ENCODE data around the gene CAVIN3. TPM values are rescaled to one million over a fixed set of nuclear protein-coding genes. Genes with fewer than 3 reads are reported as not detected.
A peak's percentile ranks its signal among the peaks of the same experiment; 100 is the strongest.

The CAVIN3 gene
- total RNA-seq, 1 donor from 2014 or later, result 498 TPM

DNA sequence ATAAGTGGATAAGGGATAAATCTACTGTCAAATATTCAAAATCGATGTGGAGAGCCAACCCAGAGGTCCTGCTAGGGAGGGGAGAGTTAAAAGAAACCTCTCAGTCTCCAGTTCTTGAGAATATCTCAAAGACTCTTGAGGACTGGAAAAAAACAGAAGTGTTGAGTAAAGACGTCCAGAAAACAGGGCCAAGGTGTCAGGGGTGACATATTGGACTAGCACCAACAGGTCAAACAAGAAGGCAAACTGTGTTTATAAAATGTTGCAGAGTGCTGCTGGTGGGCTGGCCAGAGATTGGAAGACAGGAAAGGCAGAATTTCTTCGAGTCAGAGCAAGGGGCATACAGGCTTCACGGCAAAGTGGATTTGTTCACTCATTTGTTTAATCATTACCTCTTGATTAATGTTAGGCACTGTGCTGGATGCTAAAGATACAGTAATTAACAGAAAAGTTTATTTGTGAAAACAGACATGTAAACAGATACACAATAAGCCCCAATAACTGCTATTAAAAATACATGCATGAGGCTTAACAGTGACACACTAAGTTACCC, 36.3 kb upstream of the CAVIN3 start:
- H3K4me3 ChIP-seq (ENCODE audit: low read depth, low read length), result no peak overlapping the region
- DNase-seq (ENCODE audit: low read depth), result no peak
- TF ChIP-seq, protein P1, sequence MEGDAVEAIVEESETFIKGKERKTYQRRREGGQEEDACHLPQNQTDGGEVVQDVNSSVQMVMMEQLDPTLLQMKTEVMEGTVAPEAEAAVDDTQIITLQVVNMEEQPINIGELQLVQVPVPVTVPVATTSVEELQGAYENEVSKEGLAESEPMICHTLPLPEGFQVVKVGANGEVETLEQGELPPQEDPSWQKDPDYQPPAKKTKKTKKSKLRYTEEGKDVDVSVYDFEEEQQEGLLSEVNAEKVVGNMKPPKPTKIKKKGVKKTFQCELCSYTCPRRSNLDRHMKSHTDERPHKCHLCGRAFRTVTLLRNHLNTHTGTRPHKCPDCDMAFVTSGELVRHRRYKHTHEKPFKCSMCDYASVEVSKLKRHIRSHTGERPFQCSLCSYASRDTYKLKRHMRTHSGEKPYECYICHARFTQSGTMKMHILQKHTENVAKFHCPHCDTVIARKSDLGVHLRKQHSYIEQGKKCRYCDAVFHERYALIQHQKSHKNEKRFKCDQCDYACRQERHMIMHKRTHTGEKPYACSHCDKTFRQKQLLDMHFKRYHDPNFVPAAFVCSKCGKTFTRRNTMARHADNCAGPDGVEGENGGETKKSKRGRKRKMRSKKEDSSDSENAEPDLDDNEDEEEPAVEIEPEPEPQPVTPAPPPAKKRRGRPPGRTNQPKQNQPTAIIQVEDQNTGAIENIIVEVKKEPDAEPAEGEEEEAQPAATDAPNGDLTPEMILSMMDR (conservative IDR thresholded peaks at IDR 0.05; ENCODE audit: low read depth, low read length), result no peak

DNA sequence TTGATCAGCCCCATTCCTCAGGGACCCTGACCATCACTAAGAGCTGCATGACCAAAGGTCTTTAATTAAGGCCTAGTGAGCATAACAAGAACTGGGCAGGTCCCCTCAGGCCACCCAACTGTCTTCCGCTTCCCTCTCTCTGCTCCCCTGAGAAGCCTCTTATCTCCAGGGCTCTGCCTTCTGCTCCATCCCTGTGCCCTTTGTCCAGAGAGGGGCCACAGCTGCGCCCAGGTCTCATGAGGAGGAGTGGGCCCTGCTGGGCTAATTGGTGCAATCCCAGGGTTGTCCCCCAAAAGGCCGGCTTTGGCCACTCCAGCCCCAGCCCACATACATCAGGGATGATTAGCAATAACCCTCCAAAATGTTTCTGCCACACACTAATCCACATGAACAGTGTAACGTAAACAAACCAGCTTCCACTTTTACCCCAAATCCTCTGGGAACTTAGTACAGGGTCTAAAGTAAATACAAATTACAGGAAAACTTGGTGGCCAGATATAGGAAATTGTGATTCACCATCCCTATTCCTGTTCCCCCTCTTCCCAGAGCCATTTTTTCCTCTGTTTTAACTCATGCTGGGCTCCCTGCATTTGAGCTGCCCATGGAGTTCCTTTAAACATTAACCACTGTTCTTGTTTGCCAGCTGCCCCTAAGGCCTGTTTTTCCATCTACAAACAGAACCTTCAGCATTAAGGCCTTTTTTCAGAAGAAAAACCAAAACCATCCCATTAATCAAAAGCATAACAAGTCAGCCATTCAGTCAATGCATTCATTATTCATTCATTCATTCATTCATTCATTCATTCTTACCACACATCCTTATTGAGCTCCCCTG, 34.6 kb upstream of the CAVIN3 start:
- no peak overlapping the region for H3K4me3 ChIP-seq (ENCODE audit: low read depth, low read length)
- TF ChIP-seq, protein P1 (conservative IDR thresholded peaks at IDR 0.05; ENCODE audit: low read depth, low read length), result no peak
- DNase-seq (ENCODE audit: low read depth), result no peak

DNA sequence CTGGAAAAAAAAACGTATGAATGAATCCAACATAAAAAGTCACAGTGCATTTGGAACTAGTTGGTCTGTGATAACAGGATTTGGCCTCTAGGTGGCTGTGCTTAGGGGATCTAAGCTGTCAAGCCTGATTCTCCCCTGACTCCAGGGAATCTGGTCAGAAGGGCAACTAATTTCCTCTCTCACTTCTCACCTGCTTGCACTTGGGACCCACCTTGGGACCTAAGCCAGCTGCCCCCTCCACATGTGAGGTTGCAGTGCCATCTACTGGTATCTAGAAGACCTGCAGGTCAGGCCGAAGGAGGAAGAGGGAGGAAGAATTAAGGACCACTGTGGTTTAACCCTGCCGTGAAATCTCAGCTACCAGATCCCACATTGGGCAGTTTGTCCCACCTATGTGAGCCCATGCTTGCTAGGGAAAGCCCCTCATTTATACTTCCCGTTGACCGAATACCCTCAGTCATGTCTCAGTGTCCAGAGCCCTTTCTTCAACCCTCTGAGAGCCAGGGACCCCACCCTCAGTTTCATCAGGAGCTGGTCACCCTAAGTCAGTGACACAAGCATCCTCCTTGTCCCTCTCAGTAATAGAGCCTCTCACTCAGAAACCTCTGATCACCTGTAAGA, 33.2 kb upstream of the CAVIN3 start:
- H3K4me3 ChIP-seq (ENCODE audit: low read depth, low read length), result no peak overlapping the region
- TF ChIP-seq, protein P1 (conservative IDR thresholded peaks at IDR 0.05; ENCODE audit: low read depth, low read length), result peak; percentile 99
- peak; percentile 59 for DNase-seq (ENCODE audit: low read depth)

DNA sequence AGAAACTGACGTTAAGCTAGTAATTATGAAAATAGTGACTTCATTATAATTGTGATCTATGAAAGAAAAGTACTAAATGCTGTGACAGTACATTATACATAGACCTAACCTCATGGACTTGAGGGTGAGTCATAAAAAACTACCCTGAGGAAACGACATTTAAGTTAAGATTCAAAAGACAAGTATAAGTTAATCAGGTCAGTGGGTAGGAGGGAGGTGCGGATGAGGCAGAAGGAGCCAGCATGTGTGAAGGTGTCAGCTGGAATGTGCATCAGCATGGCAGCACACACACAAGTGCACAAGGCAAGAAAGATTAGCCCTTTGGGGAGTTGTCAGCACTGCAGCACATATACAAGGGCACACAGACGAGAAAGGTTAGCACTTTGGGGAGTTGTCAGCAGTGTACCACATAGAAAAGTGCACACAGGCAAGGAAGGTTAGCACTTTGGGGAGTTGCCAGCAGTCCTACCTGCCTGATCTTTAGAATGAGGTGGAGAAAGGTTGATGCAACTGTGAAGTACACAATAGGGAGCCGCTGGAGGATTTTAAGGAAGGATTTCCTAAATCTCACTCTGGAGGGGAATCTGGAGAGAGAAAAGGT, 31.6 kb upstream of the CAVIN3 start:
- no peak for DNase-seq (ENCODE audit: low read depth)
- TF ChIP-seq, protein P1 (conservative IDR thresholded peaks at IDR 0.05; ENCODE audit: low read depth, low read length), result no peak
- no peak overlapping the region for H3K4me3 ChIP-seq (ENCODE audit: low read depth, low read length)

DNA sequence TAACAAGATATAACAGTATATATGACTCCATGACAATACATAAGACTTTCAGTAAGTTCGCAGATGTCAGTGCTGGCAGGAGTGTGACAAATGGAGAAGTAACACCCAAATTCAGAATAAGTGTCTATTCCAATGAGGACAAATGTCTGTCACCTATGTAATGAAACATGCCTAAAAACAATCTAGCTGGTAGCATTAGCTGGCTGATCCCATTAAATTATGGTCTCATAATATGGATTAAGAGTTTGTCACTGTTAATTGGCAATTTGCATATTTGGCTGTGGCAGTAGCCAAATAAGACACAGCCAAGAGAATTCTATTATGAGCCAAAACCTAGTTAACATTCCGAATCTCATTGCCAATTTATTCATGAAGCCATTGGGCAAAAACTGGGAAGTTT, 30.2 kb upstream of the CAVIN3 start:
- TF ChIP-seq, protein P1 (conservative IDR thresholded peaks at IDR 0.05; ENCODE audit: low read depth, low read length), result no peak
- DNase-seq (ENCODE audit: low read depth), result no peak

DNA sequence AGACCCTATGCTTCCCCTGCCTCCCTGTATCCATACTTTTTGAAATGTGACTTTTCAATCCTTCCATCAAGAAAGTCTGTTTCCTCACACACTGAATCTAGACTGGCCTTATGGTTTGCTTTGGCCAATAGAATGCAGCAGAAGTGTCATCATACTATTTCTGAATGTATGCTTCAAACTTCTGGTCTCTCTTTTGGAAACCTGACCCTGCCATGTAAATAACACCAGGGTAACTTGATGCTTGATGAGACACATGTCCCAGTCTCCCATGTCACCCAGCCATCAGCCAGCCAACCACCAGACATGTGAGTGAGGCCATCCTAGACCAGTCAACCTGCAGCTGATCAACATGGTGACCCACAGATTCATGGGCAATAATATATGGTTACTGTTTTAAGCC, 29.7 kb upstream of the CAVIN3 start:
- DNase-seq (ENCODE audit: low read depth), result no peak
- H3K4me3 ChIP-seq (ENCODE audit: low read depth, low read length), result no peak overlapping the region
- TF ChIP-seq, protein P1 (conservative IDR thresholded peaks at IDR 0.05; ENCODE audit: low read depth, low read length), result no peak

More for the DNA sequence above, 30.2 kb upstream of the CAVIN3 start:
- no peak overlapping the region for H3K4me3 ChIP-seq (ENCODE audit: low read depth, low read length)
